ENCODE data around the gene APBA1. TPM values are rescaled to one million over a fixed set of nuclear protein-coding genes. Genes with fewer than 3 reads are reported as not detected.

Gene APBA1
- total RNA-seq, 2 experiments from 2014 or later: 0.47 to 1.4 TPM

- Histone ChIP-seq H3K4me3 (ENCODE audit: low read length) (no peak overlapping the region), H3K9me3 (ENCODE audit: control insufficient read depth in 1 of 2, insufficient read depth in 1 of 2, low read length in 2 of 2) (no peaks in the 10 kb centered on the region), H3K36me3 (ENCODE audit: insufficient read depth, low read length) (no peaks in the 10 kb centered on the region), H3K27ac (ENCODE audit: low read depth in 1 of 2, low read length in 2 of 2) (no peak overlapping the region), H3K4me1 (ENCODE audit: insufficient read depth, low read length) (no peaks in the 10 kb centered on the region), H3K27me3 (ENCODE audit: control insufficient read depth in 1 of 2, insufficient read depth in 2 of 2, low read length in 2 of 2) (peaks cover 3 to 9% of the 10 kb centered on the region in 2 experiments)
- intact Hi-C loops (cut with DNase I, micrococcal nuclease): no loop called here
- TF ChIP-seq CTCF (IDR thresholded peaks at IDR 0.05): no peak
- ChIA-PET CTCF (no interaction called here), POLR2A (no interaction called here)
- no peak for ATAC-seq (ENCODE audit: poor library complexity)
- no peak for DNase-seq
- no peaks in the 10 kb centered on the region for H3K36me3 Mint-ChIP-seq (ENCODE audit: low read depth)
- no peak overlapping the region for H3K27ac Mint-ChIP-seq
- no peaks in the 10 kb centered on the region for H3K9me3 Mint-ChIP-seq
- H3K4me1 Mint-ChIP-seq (ENCODE audit: low read depth): no peaks in the 10 kb centered on the region
- H3K27me3 Mint-ChIP-seq: peaks cover 15% of the 10 kb centered on the region
- no peak overlapping the region for H3K4me3 Mint-ChIP-seq
Observed at GRCh38 chr9:69637817-69638200, 34.4 kb downstream of the APBA1 start.

DNA sequence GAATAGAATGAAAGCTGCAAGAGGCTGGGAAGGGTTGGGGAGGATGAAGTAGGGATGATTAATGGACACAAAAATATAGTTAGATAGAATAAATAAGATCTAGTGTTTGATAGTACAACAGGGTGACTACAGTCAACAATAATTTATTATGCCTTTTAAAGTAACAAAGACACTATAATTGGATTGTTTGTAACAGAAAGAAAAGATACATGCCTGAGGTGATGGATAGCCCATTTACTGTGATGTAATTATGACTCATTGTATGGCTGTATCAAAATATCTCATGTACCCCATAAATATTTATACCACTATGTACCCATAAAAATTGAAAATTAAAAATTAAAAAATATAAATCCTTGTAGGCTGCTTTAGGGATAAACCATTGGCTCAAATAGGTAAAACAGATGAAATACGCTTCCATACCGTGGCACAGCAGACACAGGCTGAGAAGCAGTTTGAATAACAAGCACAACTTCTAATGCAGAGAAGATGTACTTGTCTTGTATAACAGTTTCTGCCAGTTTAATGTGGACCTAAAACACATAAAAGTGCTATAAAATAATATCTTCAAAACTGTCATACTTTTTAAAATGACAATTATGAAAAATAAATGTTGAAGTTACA lies 34.9 kb downstream of the APBA1 start:
- H3K27me3 ChIP-seq (ENCODE audit: control insufficient read depth in 1 of 2, insufficient read depth in 2 of 2, low read length in 2 of 2): peaks cover 3 to 9% of the 10 kb centered on the region in 2 experiments
- POLR2A ChIA-PET: no interaction called here
- no peaks in the 10 kb centered on the region for H3K9me3 ChIP-seq (ENCODE audit: control insufficient read depth in 1 of 2, insufficient read depth in 1 of 2, low read length in 2 of 2)
- no peaks in the 10 kb centered on the region for H3K4me1 Mint-ChIP-seq (ENCODE audit: low read depth)
- H3K4me3 Mint-ChIP-seq: no peak overlapping the region
- H3K27ac Mint-ChIP-seq: no peak overlapping the region
- no peak for TF ChIP-seq CTCF (IDR thresholded peaks at IDR 0.05)
- no peaks in the 10 kb centered on the region for H3K36me3 Mint-ChIP-seq (ENCODE audit: low read depth)
- no peaks in the 10 kb centered on the region for H3K9me3 Mint-ChIP-seq
- ATAC-seq (ENCODE audit: poor library complexity) (no peak), DNase-seq (no peak)
- no peaks in the 10 kb centered on the region for H3K4me1 ChIP-seq (ENCODE audit: insufficient read depth, low read length)
- H3K27ac ChIP-seq (ENCODE audit: low read depth in 1 of 2, low read length in 2 of 2): no peak overlapping the region
- peaks cover 19% of the 10 kb centered on the region for H3K27me3 Mint-ChIP-seq
- H3K4me3 ChIP-seq (ENCODE audit: low read length): no peak overlapping the region
- no peaks in the 10 kb centered on the region for H3K36me3 ChIP-seq (ENCODE audit: insufficient read depth, low read length)
- CTCF ChIA-PET: no interaction called here
- intact Hi-C loops (cut with DNase I, micrococcal nuclease): no loop called here

GRCh38 chr9:69633716-69634115 lies 38.5 kb downstream of the APBA1 start:
- no peaks in the 10 kb centered on the region for H3K4me1 ChIP-seq (ENCODE audit: insufficient read depth, low read length)
- ATAC-seq (ENCODE audit: poor library complexity) (no peak), DNase-seq (no peak)
- peaks cover 3 to 9% of the 10 kb centered on the region in 2 experiments for H3K27me3 ChIP-seq (ENCODE audit: control insufficient read depth in 1 of 2, insufficient read depth in 2 of 2, low read length in 2 of 2)
- Mint-ChIP-seq H3K9me3 (no peaks in the 10 kb centered on the region), H3K36me3 (ENCODE audit: low read depth) (no peaks in the 10 kb centered on the region), H3K27me3 (peaks cover 26% of the 10 kb centered on the region), H3K4me3 (no peak overlapping the region), H3K27ac (no peak overlapping the region), H3K4me1 (ENCODE audit: low read depth) (no peaks in the 10 kb centered on the region)
- H3K4me3 ChIP-seq (ENCODE audit: low read length): no peak overlapping the region
- ChIA-PET POLR2A (no interaction called here), CTCF (interaction anchor here (1.2 kb wide), 1 partner anchor 9 kb away, joined by 3 read pairs; no protein-coding TSS in a partner anchor)
- H3K9me3 ChIP-seq (ENCODE audit: control insufficient read depth in 1 of 2, insufficient read depth in 1 of 2, low read length in 2 of 2): no peaks in the 10 kb centered on the region
- no peaks in the 10 kb centered on the region for H3K36me3 ChIP-seq (ENCODE audit: insufficient read depth, low read length)
- no peak for TF ChIP-seq CTCF (IDR thresholded peaks at IDR 0.05)
- intact Hi-C loops (cut with DNase I, micrococcal nuclease): no loop called here
- H3K27ac ChIP-seq (ENCODE audit: low read depth in 1 of 2, low read length in 2 of 2): no peak overlapping the region

Data from CD4-positive, alpha-beta T cell (primary cell).